HG03196 (cell line): ENCODE results near the gene SMARCB1.
"Not testable (repeated sequence)": the region's sequence is repeated elsewhere in the genome, so short reads cannot be mapped to it uniquely, and the experiment has no call there.

Experiments
- ATAC-seq: cut with Tn5 transposase; IDR thresholded peaks from one replicate; pipeline ENCODE4 v1.9.1; 2021; ENCODE audit not compliant: unreplicated experiment

The SMARCB1 gene

GRCh38 chr22:23841736-23842445 is 55.1 kb downstream of the SMARCB1 start:
- no peak for ATAC-seq

GRCh38 chr22:23842599-23842998 is 55.8 kb downstream of the SMARCB1 start:
- ATAC-seq, result no peak

- no peak for ATAC-seq
These were observed 58.0 kb downstream of the SMARCB1 start for GRCh38 chr22:23844739-23845202.

GRCh38 chr22:23845265-23846080 is 58.7 kb downstream of the SMARCB1 start:
- no peak for ATAC-seq

GRCh38 chr22:23846081-23846469 is 59.3 kb downstream of the SMARCB1 start:
- no peak for ATAC-seq

GRCh38 chr22:23847310-23847920 is 60.6 kb downstream of the SMARCB1 start:
- ATAC-seq, result no peak

GRCh38 chr22:23847991-23848864 is 61.5 kb downstream of the SMARCB1 start:
- no peak for ATAC-seq

- ATAC-seq, result no peak
These were observed 62.5 kb downstream of the SMARCB1 start for GRCh38 chr22:23849009-23850006.

GRCh38 chr22:23850136-23850611 is 63.4 kb downstream of the SMARCB1 start:
- no peak for ATAC-seq

- peak; percentile 32 for ATAC-seq
These were observed 70.2 kb downstream of the SMARCB1 start for GRCh38 chr22:23856721-23857605.

GRCh38 chr22:23857606-23858483 is 71.1 kb downstream of the SMARCB1 start, which contains the start of gene SLC2A11:
Gene SLC2A11, plus strand, starts transcription at chr22:23857875. Its CDS starts 125 bp downstream, at chr22:23858000.
- ATAC-seq, result peak; percentile 87

GRCh38 chr22:23858484-23858815 is 71.7 kb downstream of the SMARCB1 start:
- ATAC-seq, result no peak

- ATAC-seq, result no peak
These were observed 72.4 kb downstream of the SMARCB1 start for GRCh38 chr22:23859201-23859600.

- not testable (repeated sequence) for ATAC-seq
These were observed 73.4 kb downstream of the SMARCB1 start for GRCh38 chr22:23860187-23860586.

- ATAC-seq, result no peak
These were observed 75.3 kb downstream of the SMARCB1 start for GRCh38 chr22:23862103-23862502.

GRCh38 chr22:23864499-23865154 is 77.9 kb downstream of the SMARCB1 start:
- ATAC-seq, result not testable (repeated sequence)

GRCh38 chr22:23868580-23868979 is 81.8 kb downstream of the SMARCB1 start:
- ATAC-seq, result no peak
